IPS-NIHi7 (cell line): Measurements from ENCODE around the gene KLK1.
"Not testable (repeated sequence)": the region's sequence is repeated elsewhere in the genome, so short reads cannot be mapped to it uniquely, and the experiment has no call there.

Experiments used
- DNase-seq: peaks from one replicate; pipeline ENCODE4 v3.0.0; 2012; ENCODE audit warnings: mixed read lengths; ENCODE audit errors: extremely low spot score

Gene KLK1

GRCh38 chr19:50817941-50818858 lies 5.4 kb downstream of the KLK1 start:
- DNase-seq = peak; percentile 97

GRCh38 chr19:50815439-50815838 lies 8.1 kb downstream of the KLK1 start:
- no peak for DNase-seq

GRCh38 chr19:50814883-50815282 lies 8.7 kb downstream of the KLK1 start:
- no peak for DNase-seq

- DNase-seq = no peak
Observed at GRCh38 chr19:50812474-50812873, 11.1 kb downstream of the KLK1 start.

- DNase-seq = not testable (repeated sequence)
Observed at GRCh38 chr19:50811622-50812238, 11.9 kb downstream of the KLK1 start.

- no peak for DNase-seq
Observed at GRCh38 chr19:50808856-50809255, 14.7 kb downstream of the KLK1 start.

GRCh38 chr19:50804420-50805272 lies 18.9 kb downstream of the KLK1 start:
- peak; percentile 98 for DNase-seq

GRCh38 chr19:50803633-50804419 lies 19.8 kb downstream of the KLK1 start:
- peak; percentile 49 for DNase-seq

GRCh38 chr19:50801107-50801506 lies 22.5 kb downstream of the KLK1 start:
- DNase-seq = no peak

- DNase-seq = no peak
Observed at GRCh38 chr19:50799547-50799851, 24.1 kb downstream of the KLK1 start.

GRCh38 chr19:50798659-50799546 lies 24.7 kb downstream of the KLK1 start:
- no peak for DNase-seq

GRCh38 chr19:50797781-50798658 lies 25.6 kb downstream of the KLK1 start:
- no peak for DNase-seq

- DNase-seq = no peak
Observed at GRCh38 chr19:50797429-50797780, 26.2 kb downstream of the KLK1 start.

- DNase-seq = no peak
Observed at GRCh38 chr19:50796634-50797428, 26.8 kb downstream of the KLK1 start.

- no peak for DNase-seq
Observed at GRCh38 chr19:50796128-50796633, 27.4 kb downstream of the KLK1 start.

- DNase-seq = no peak
Observed at GRCh38 chr19:50795664-50796073, 27.9 kb downstream of the KLK1 start.

GRCh38 chr19:50794876-50795663 lies 28.5 kb downstream of the KLK1 start:
- DNase-seq = peak; percentile 56
